ENCODE results near the gene CHADL.

GRCh38 chr22:41231369-41231768 lies 9.4 kb downstream of the CHADL start:
- no peak for TF ChIP-seq CTCF (conservative IDR thresholded peaks at IDR 0.05)
- no peak for TF ChIP-seq ZFX (IDR thresholded peaks at IDR 0.05)
